ENCODE data around the gene IKZF2. TPM values are rescaled to one million over a fixed set of nuclear protein-coding genes. Genes with fewer than 3 reads are reported as not detected.

IKZF2 gene
- total RNA-seq, 1 experiment from 2014 or later: 3.0 TPM

DNA sequence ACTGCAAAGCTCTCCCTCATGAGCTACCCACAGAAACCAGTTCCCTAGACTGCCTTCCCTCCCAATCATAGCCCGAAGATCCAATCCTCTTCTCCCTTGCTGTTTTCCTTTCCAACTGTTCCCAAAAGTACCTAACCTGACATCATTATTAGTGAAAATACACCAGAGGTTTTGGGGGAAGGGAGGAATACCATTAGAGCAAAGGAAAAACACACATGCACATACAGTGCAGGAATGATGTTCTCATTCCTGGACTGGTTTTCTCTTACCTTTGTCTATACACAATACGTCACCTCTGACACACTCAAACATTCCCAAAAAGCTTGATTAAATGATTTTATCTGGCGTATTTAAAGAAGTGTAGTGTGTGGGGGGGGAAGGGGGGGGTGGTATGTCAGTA, 46.2 kb downstream of the IKZF2 start:
- Histone ChIP-seq H3K9ac (ENCODE audit: extremely low read depth, insufficient read length, low read length) (no peak overlapping the region), H2BK120ac (ENCODE audit: low read depth, low read length, poor library complexity, severe bottlenecking) (no peak overlapping the region), H4K5ac (ENCODE audit: insufficient read length, low read depth, low read length) (no peak overlapping the region), H3K23me2 (ENCODE audit: insufficient read length, low read depth, low read length, poor library complexity, severe bottlenecking) (no peaks in the 10 kb centered on the region), H3K23ac (ENCODE audit: insufficient read length, low read depth, low read length) (no peak overlapping the region), H2BK15ac (ENCODE audit: low read depth, low read length) (no peak overlapping the region), H3K79me1 (ENCODE audit: insufficient read depth, low read depth, low read length, poor library complexity, severe bottlenecking) (no peaks in the 10 kb centered on the region), H4K91ac (ENCODE audit: insufficient read length, low read depth, low read length) (no peak overlapping the region), H4K8ac (replicated peaks; ENCODE audit: insufficient read length, low read depth, low read length) (no peak overlapping the region), H4K20me1 (ENCODE audit: control insufficient read depth, insufficient read depth, insufficient read length) (no peaks in the 10 kb centered on the region), H3K27me3 (ENCODE audit: insufficient read depth, low read length) (no peaks in the 10 kb centered on the region), H3K18ac (ENCODE audit: insufficient read length, low read depth, low read length) (no peak overlapping the region), H3K4me2 (ENCODE audit: insufficient read depth, insufficient read length, low read length) (no peak overlapping the region), H3T11ph (ENCODE audit: low read length) (no peak overlapping the region), H2AFZ (ENCODE audit: low read length) (no peak overlapping the region), H3K14ac (ENCODE audit: insufficient read depth, low read length) (no peak overlapping the region), H3K79me2 (ENCODE audit: insufficient read depth, low read length) (no peaks in the 10 kb centered on the region), H3K27ac (ENCODE audit: insufficient read length, low read depth, low read length) (no peak overlapping the region), H2BK12ac (ENCODE audit: insufficient read length, low read depth, low read length) (no peak overlapping the region), H3K56ac (ENCODE audit: insufficient read length, low read depth, low read length) (no peak overlapping the region), H3K4ac (ENCODE audit: low read depth, low read length) (no peak overlapping the region), H2BK20ac (ENCODE audit: low read depth, low read length, poor library complexity, severe bottlenecking) (no peak overlapping the region), H3K4me1 (ENCODE audit: insufficient read depth, low read length) (peaks cover 2% of the 10 kb centered on the region; the same call in 1 of the 2 replicates), H2AK5ac (ENCODE audit: insufficient read length, low read length) (no peak overlapping the region), H2BK5ac (ENCODE audit: insufficient read length, low read length) (no peak overlapping the region), H3K9me3 (ENCODE audit: control insufficient read depth, low read depth, low read length) (no peaks in the 10 kb centered on the region)
- H3K27ac Mint-ChIP-seq: peak overlapping the region in 2 of 3 experiments; percentile 7 to 31; a peak in 2 of 7 replicates
- WGBS (ENCODE audit: extremely low coverage, insufficient read length, low lambda C conversion rate): no CpG with 5 or more reads among the region's 3 CpGs
- H3K4me1 Mint-ChIP-seq: peaks cover 0 to 8% of the 10 kb centered on the region in 2 experiments; a peak in 2 of 4 replicates
- TF ChIP-seq, protein P1, sequence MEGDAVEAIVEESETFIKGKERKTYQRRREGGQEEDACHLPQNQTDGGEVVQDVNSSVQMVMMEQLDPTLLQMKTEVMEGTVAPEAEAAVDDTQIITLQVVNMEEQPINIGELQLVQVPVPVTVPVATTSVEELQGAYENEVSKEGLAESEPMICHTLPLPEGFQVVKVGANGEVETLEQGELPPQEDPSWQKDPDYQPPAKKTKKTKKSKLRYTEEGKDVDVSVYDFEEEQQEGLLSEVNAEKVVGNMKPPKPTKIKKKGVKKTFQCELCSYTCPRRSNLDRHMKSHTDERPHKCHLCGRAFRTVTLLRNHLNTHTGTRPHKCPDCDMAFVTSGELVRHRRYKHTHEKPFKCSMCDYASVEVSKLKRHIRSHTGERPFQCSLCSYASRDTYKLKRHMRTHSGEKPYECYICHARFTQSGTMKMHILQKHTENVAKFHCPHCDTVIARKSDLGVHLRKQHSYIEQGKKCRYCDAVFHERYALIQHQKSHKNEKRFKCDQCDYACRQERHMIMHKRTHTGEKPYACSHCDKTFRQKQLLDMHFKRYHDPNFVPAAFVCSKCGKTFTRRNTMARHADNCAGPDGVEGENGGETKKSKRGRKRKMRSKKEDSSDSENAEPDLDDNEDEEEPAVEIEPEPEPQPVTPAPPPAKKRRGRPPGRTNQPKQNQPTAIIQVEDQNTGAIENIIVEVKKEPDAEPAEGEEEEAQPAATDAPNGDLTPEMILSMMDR (conservative IDR thresholded peaks at IDR 0.05): no peak
- no peak for DNase-seq
- H3K36me3 Mint-ChIP-seq (ENCODE audit: insufficient read depth in 1 of 3, low read depth in 3 of 3): no peaks in the 10 kb centered on the region
- no peaks in the 10 kb centered on the region for H3K9me3 Mint-ChIP-seq
- H3K27me3 Mint-ChIP-seq (ENCODE audit: low read depth): no peaks in the 10 kb centered on the region
- no peak overlapping the region for H3K4me3 Mint-ChIP-seq
